HCEC 1CT (cell line): ENCODE measurements around the gene KCNK3.

Experiments
- DNase-seq: peaks from one replicate; pipeline ENCODE4 v3.0.0-alpha.2; 2017

Gene KCNK3

GRCh38 chr2:26715528-26716270 lies 23.2 kb downstream of the KCNK3 start:
- DNase-seq: no peak

- no peak for DNase-seq
Measured at GRCh38 chr2:26716340-26716739, 23.8 kb downstream of the KCNK3 start.

DNA sequence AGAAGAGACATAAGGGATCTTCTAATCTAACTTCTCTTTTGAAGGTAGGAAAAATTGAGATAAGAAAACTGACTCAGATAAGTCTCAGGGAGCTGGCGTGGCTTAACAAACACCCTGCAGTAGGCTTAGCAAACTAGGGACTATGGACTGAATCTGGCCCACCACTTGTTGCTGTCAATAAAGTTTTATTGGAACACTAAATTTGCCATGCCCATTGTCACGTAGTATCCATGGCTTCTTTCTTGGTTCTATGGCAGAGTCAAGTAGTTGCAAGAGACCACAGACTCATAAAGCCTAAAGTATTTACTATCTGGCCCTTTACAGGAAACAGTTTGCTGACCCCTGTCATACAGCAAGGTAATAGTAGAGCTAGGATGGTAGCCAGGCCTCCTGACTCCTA lies 24.2 kb downstream of the KCNK3 start:
- DNase-seq: no peak

DNA sequence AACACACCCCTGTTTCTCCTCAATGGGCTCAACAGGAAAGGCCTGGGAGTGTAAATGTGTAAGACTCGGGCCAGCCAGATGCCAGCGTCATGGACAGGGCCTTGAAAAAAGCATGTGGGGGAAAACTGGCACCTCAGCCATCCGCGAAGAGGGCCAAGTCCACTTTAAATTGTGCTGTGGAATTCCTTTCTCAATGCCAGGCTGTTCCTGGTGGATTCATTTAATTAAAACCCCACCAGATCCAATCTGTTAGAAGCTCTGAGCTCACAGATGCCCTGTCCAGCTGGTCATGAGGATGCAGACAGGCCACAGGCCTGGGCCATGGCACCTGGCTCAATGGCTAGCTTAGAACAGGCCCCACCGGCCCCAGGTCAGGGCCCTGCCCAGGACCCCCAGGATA lies 24.8 kb downstream of the KCNK3 start:
- no peak for DNase-seq

DNA sequence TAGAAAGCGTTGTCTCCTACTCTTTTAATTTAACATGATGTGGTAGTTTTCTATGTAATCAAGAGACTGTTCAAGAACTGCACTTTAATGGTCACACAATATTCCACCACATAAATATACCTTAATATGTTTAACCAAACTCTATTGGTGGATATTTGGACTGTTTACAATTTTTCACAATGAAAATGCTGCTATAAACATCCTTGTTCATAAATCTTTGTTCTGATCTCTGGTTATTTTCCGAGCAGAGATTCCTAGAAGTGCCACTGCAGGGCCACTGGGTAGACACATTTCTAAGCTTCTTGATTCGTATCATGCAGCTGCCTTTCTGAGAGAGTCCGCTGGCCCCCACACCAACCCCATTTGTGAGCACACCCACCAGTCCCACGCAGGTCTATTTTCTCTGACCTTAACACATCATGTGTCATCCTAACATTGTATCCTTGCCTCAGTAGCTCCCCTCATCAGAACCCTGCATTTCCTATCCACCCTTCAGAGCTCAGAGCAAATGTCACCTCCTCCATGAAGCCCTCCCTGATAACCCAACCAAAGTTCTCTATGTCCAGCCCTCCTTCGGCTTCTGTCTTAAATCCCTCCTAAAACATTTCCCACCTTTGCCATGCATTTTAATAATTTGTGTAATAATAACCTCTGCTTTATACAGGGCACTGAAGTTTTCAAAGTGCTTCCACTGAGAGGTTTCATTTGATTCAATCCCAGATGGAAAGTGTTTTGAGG lies 26.6 kb downstream of the KCNK3 start:
- no peak for DNase-seq

- DNase-seq: peak; percentile 66
Measured at GRCh38 chr2:26720322-26721114, 28.0 kb downstream of the KCNK3 start.

DNA sequence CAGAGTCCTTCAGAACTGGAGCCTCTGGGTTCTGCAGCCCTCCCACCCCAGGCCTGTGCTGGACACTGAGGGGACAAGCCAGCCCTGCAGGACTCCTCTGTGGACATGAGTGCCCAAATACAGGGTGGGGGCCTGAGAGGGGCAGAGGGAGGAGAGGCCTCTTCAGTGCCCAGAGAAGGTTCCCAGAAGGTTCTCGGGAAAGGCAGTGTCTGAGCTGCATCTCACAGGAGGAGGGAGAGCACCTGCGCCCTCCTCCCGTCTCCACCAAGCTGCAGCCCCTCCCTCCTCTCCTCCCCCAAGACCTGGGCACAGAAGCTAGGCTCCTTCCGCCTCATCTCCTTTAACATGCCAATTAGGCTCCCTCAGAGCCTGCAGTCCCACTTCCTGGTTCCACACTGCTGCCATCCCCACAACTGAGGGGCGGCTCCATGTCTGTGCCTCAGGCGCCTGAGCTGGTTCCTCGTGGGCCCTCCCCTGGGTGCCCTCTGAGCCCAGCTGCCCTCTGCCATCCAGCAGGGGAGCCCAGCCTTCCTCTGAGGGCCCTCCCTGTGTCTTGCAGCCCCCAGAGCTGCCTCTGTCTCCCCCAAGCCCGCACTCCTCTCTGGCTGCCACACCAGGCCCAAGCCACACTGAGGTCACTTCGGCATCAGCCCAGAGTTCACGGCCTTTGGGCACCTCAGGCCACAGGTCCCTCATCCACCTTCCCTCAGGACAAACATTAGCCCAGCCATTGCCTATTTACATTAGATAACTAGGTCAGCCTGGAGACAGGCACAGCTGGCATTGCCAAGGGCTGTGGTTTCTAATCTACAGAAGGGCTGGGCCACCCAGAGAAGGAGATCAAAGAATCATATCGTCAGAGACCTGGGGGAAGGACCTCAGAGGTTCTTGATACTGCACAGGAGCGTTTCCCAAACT lies 28.9 kb downstream of the KCNK3 start:
- DNase-seq: no peak

DNA sequence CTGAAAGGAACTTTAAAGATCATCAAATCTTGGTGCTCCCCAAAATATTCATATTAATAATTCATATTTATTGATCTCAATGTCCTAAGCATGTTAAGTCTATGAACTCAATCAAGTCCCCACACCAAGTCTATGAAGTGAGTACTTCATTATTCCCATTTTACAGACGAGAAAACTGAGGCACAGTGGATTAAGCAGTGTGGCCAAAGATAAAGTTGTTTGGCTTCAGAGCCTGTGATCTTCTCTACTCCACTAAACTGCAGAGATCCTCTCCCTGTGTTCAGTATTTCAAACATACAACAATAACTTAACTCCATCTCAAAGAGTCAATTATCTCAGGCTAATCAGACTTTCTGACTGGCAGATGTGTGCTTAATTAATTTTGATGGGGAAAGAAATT lies 29.8 kb downstream of the KCNK3 start:
- DNase-seq: no peak

DNA sequence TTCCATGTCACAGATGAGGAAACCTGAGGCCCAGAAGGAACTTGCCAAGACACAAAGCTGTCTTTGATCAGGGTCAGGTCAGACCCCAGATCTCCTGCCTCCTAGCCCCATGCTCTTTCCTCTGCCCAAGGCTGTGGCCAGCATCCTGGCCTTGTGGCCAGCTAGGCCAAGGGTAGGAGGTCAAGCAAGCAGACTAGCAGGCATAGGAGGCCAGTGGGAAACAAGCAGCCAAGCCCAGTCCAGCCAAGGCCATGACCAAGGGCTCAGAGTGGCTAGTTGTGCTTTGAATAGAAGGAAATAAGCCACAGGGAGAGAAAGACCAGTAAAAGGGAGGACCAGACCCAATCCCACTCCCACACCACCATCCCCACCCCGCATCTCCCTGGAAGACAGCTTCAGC lies 30.4 kb downstream of the KCNK3 start:
- DNase-seq: no peak

DNA sequence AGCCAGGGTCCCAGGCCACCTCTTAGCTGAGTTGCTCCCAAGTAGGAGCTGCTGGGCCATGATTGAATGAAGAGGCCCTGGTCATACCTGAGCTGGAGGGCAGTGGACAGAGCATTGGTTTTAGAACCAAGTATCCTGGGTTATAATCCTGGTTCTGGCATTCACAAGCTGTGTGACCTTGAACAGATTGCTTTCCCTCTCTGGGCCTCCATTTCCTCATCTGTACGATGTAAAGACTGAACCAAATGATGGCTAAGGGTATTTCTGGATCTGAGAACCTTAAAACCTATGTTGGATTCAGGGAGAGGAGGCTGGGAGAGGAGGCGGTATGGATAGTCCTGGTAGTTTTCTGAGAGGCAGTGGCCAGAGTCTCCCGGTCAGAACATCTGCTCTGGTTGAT lies 31.0 kb downstream of the KCNK3 start:
- no peak for DNase-seq

DNA sequence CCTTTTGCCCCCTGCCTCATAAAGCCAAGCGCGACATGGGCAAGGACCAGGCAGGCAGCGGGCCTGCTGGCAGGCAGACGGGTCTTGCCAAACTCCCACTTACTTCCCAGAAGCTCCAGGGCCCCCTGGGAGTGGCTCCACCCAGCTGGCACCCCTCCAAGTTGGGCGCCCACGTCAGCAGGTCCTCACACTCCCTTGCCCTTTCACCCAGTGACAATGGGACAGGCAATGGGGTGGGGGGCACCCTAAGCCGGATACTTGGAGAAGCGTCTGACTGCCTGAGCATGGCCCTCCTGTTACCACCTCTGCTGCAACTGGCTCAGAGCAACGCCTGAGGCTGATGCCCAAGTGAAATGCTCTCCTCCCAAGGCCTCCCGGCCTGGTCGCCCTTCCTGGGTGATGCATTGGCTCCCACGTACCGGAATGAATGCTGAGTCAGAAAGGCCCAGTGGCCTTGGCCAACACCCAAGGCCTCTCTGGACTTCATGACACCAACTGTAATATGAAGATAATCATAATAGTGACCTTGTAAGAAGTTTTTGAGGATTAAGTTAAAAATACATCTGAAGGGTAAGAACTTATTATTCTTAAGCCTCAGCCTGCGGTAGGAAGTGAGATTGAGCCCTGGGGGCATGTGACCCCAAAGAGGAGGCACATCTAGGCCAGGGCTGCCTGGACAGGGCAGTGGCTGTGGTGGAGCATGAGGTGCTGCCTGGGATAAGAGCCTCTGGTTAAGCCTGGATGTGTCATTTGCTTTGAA lies 31.6 kb downstream of the KCNK3 start:
- peak; percentile 78 for DNase-seq

DNA sequence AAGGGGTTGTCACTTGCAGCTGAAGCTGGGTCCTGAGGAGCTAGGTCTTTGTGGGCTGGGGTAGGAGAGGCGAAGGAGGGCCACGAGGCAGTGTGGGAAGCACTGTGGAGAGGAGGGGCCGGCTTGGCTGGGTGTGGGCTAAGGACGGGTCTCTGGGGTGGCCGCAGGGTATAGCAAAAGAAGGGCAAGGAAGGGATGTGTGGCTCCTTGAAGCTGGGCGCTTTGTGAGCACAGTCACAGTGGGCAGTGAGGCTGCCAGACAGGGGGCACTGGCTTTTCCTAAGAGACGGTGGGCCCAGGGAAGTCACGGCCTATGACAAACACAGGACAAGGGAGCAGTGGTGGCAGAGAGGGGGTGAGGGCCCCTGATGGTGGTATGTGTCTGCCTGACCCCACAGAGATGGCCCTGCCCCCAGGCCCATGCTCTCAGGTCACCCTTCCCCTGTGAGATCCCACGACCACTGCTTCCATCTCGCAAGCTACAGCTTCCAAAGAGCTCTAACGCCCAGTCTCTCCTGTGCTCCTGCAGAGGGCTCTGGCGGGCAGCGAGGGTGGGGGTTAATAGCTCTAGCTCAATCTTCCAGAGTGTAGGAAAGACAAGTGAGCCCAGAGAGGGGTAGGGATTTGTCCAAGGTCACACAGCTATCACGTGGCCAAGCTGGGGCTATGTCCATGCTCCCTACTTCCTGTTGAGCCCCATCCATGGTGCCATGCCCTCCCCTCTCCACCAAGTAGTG lies 32.4 kb downstream of the KCNK3 start:
- DNase-seq: no peak

DNA sequence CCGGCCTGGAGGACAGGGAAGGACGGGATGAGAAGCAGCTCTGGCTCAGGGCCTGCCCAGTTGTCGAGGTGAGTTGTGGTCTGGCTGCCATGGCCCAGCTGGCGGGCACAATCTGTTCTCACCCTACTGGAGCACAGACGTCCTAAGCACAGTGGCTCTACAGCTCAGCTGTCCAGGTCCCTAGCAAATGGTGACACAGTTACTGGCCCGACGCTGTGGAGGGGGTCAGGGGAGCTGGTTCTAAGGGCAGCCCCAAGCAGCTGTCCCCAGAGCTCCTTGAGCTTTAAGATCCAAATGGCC lies 32.9 kb downstream of the KCNK3 start:
- no peak for DNase-seq

DNA sequence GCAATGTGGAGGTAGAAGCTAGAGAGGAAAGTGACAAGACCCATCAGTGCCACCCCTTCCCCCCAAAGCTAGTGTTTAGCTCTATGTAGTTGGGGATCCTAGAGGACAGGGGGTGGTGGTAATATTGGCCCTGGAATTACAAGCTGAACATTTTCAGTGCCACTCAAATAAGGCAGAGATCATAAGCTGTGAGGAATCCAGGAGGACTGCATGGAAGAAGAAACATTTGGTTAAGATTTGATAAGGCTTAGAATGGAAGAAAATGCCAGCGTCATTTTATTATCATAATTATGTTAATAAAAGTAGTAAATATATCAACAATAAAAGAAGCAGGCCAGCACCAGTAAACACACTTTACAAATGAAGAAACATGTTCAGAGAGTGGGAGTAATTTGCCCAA lies 33.7 kb downstream of the KCNK3 start:
- DNase-seq: no peak

GRCh38 chr2:26727641-26728561 lies 35.4 kb downstream of the KCNK3 start:
- DNase-seq: no peak

- no peak for DNase-seq
Measured at GRCh38 chr2:26729311-26729710, 36.8 kb downstream of the KCNK3 start.

GRCh38 chr2:26730549-26731344 lies 38.2 kb downstream of the KCNK3 start:
- no peak for DNase-seq

DNA sequence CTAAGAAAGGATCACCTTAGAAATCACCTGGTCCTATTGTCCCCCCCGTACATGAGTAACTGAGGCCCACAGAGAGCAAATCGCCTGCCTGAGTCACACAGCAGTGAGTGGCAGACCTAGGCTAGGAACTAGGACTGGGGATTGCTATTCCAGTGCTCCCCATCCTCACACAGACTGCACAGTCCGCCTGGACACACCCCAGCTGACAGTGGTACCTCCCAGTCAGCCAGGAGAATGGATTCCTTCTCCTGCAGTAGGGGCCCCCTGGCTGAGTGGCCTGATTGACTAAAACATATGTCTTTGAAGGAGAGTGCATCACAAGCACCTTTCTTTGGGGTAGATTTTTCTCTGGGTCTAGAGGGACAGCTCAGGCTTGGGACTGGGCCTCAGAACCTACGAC lies 39.2 kb downstream of the KCNK3 start:
- DNase-seq: no peak

GRCh38 chr2:26732446-26732845 lies 39.9 kb downstream of the KCNK3 start:
- no peak for DNase-seq
